ENCODE measurements around the gene SNAPC2.

- TF ChIP-seq ZNF384 (IDR thresholded peaks at IDR 0.05), result no peak
- no peak for TF ChIP-seq FOXM1 (IDR thresholded peaks at IDR 0.05; ENCODE audit: borderline replicate concordance)
Measured at GRCh38 chr19:7961920-7962626, 41.9 kb downstream of the SNAPC2 start.

Measured in HEK293T (cell line).